Endothelial cell of umbilical vein (primary cell): Measurements from ENCODE around the gene KIF3B. TPM values are rescaled to one million over a fixed set of nuclear protein-coding genes. Genes with fewer than 3 reads are reported as not detected.

Experiments used
- BruUV-seq: library from RNA; stranded (reverse); fragments of 400-500 nt; replicated peaks from 2 replicates; lab custom pipeline; 2021; lab: Mats Ljungman, UMichigan
- CTCF ChIA-PET: fragments of 300-600, 350-600 bp; sonication (Branson Sonifier 250); formaldehyde crosslinking; loops from one replicate; lab custom pipeline; 2021; ENCODE audit warnings: antibody characterized with exemption, inconsistent platforms; lab: Charles Lee
- POLR2A ChIA-PET: fragments of 300-600, 350-600 bp; sonication (Branson Sonifier 250); formaldehyde crosslinking; loops from one replicate; lab custom pipeline; 2021; ENCODE audit warnings: antibody characterized with exemption, inconsistent platforms; lab: Charles Lee
- DNase-seq: peaks from one replicate; pipeline ENCODE4 v3.0.0-alpha.2; 2011; ENCODE audit warnings: low read depth, low spot score
- FAIRE-seq: peaks from 2 replicates; lab custom pipeline; 2011; peaks lifted over from hg19 to GRCh38; lab: Jason Lieb, UNC
- H2AFZ ChIP-seq: 2 replicates; pipeline ENCODE4 v1.6.0; 2012; ENCODE audit warnings: low read depth, low read length, control low read depth, inconsistent platforms
- H3K27ac ChIP-seq: 2 replicates; pipeline ENCODE4 v1.5.1; 2011; ENCODE audit warnings: low read depth, mild to moderate bottlenecking, control low read depth, low read length, moderate library complexity; ENCODE audit not compliant: insufficient read depth
- H3K27me3 ChIP-seq, 2 experiments: 2 replicates each; pipeline versions ENCODE4 v1.6.0 to v1.6.1; 2011; ENCODE audit warnings: low read length in 2 of 2, mixed read lengths in 1 of 2; ENCODE audit not compliant: control insufficient read depth in 2 of 2, insufficient read depth in 2 of 2
- H3K36me3 ChIP-seq, 2 experiments: 2 replicates in 1 of 2; 3 replicates in 1 of 2; pipeline ENCODE4 v1.5.1; 2011; ENCODE audit warnings: low read length in 2 of 2, mild to moderate bottlenecking in 1 of 2, moderate library complexity in 1 of 2; ENCODE audit not compliant: control insufficient read depth in 2 of 2, insufficient read depth in 2 of 2; ENCODE audit errors: extremely low read depth in 1 of 2
- H3K4me1 ChIP-seq: 3 replicates; pipeline ENCODE4 v1.5.1; 2011; ENCODE audit warnings: mild to moderate bottlenecking, low read length; ENCODE audit not compliant: control insufficient read depth, insufficient read depth; ENCODE audit errors: extremely low read depth
- H3K4me2 ChIP-seq: 2 replicates; pipeline ENCODE4 v1.6.1; 2011; ENCODE audit warnings: low read length, control low read depth, mixed read lengths; ENCODE audit not compliant: insufficient read depth
- H3K4me3 ChIP-seq, 3 experiments: fragments of 200-600 bp in 1 of 3; sonication (generic), shearing (Covaris generic) in 1 of 3; replicated peaks in 1 of 3; 2 replicates each; pipeline ENCODE4 v1.5.1; 2011 to 2016; ENCODE audit warnings: control low read depth in 3 of 3, low read length in 3 of 3, mild to moderate bottlenecking in 2 of 3, inconsistent platforms in 1 of 3, low read depth in 1 of 3, moderate library complexity in 1 of 3; ENCODE audit not compliant: insufficient read depth in 1 of 3
- H3K79me2 ChIP-seq: 2 replicates; pipeline ENCODE4 v1.6.0; 2012; ENCODE audit warnings: low read length, inconsistent platforms; ENCODE audit not compliant: control insufficient read depth, insufficient read depth
- H3K9ac ChIP-seq: replicated peaks from 2 replicates; pipeline ENCODE3; 2011; ENCODE audit warnings: low read length, control low read depth; ENCODE audit not compliant: insufficient read depth; ENCODE audit errors: extremely low read depth
- H3K9me1 ChIP-seq: replicated peaks from 3 replicates; pipeline ENCODE4 v1.6.0; 2011; ENCODE audit warnings: mild to moderate bottlenecking, low read length; ENCODE audit not compliant: control insufficient read depth, insufficient read depth; ENCODE audit errors: extremely low read depth
- H3K9me3 ChIP-seq: replicated peaks from 2 replicates; pipeline ENCODE4 v1.5.1; 2012; ENCODE audit warnings: low read length, inconsistent platforms; ENCODE audit not compliant: control insufficient read depth, insufficient read depth
- H4K20me1 ChIP-seq: replicated peaks from 2 replicates; pipeline ENCODE3; 2011; ENCODE audit warnings: mild to moderate bottlenecking, low read length; ENCODE audit not compliant: control insufficient read depth, insufficient read depth; ENCODE audit errors: extremely low read depth
- CTCF ChIP-seq, 2 donors: IDR thresholded peaks; 1 replicate in 1 of 2; 2 replicates in 1 of 2; pipeline ENCODE4 v1.5.1; 2011; ENCODE audit warnings: low read length in 2 of 2, mild to moderate bottlenecking in 2 of 2, moderate library complexity in 2 of 2, control low read depth in 1 of 2, inconsistent platforms in 1 of 2, low read depth in 1 of 2; ENCODE audit not compliant: insufficient read depth in 1 of 2; ENCODE audit errors: extremely low read depth in 1 of 2
- EZH2 ChIP-seq: IDR thresholded peaks from 2 replicates; pipeline ENCODE4 v1.6.1; 2012; ENCODE audit warnings: borderline replicate concordance, low read depth, mild to moderate bottlenecking, moderate library complexity, low read length, inconsistent platforms; ENCODE audit not compliant: severe bottlenecking
- FOS ChIP-seq: IDR thresholded peaks from 2 replicates; pipeline ENCODE4 v1.6.1; 2011; ENCODE audit warnings: mild to moderate bottlenecking, low read length, moderate library complexity, borderline replicate concordance; ENCODE audit not compliant: insufficient read depth
- GATA2 ChIP-seq: IDR thresholded peaks from 2 replicates; pipeline ENCODE4 v1.7.0; 2011; ENCODE audit warnings: low read depth, mild to moderate bottlenecking, moderate library complexity, mixed read lengths, low read length; ENCODE audit not compliant: insufficient read length, insufficient read depth
- JUN ChIP-seq: IDR thresholded peaks from 2 replicates; pipeline ENCODE4 v1.6.1; 2011; ENCODE audit warnings: borderline replicate concordance, low read depth; ENCODE audit not compliant: insufficient read length, insufficient read depth
- MAX ChIP-seq: IDR thresholded peaks from 2 replicates; pipeline ENCODE4 v1.6.1; 2011; ENCODE audit not compliant: insufficient read depth, insufficient read length
- MYC ChIP-seq: IDR thresholded peaks from one replicate; pipeline ENCODE4 v1.6.1; 2011; ENCODE audit warnings: mild to moderate bottlenecking, low read depth, low read length
- POLR2A ChIP-seq: IDR thresholded peaks from 2 replicates; pipeline ENCODE4 v1.6.1; 2012; ENCODE audit warnings: low read depth, mild to moderate bottlenecking, control low read depth, low read length
- POLR2AphosphoS5 ChIP-seq: IDR thresholded peaks from 2 replicates; pipeline ENCODE4 v1.6.1; 2012; ENCODE audit warnings: low read depth, mild to moderate bottlenecking, control low read depth, low read length, moderate library complexity; ENCODE audit not compliant: insufficient read depth
- dilution Hi-C: fragments of 300-500 bp; cut with MboI; formaldehyde crosslinking; loops from one replicate; pipeline ENCODE4 v1.15.0; 2019; ENCODE audit warnings: low sequenced_read_pairs; ENCODE audit not compliant: extremely low pct_ligation_motif_present
- intact Hi-C: fragments of 100-400 bp; cut with micrococcal nuclease; formaldehyde crosslinking; loops from one replicate; pipeline ENCODE4 v1.10.0; 2022
- polyA plus RNA-seq, 4 experiments: library from polyadenylated mRNA; depleted of rRNA in 3 of 4; stranded (reverse) in 3 of 4; unstranded in 1 of 4; fragments of >200 nt; gene quantifications; 2 replicates each; pipeline versions ENCODE4 v1.2.1 to v1.2.3, GENCODE V29; 2011 to 2012; ENCODE audit warnings: missing spikeins in 1 of 4
- total RNA-seq: library from RNA; stranded (reverse); gene quantifications from 2 replicates; pipeline ENCODE4 v1.2.3, GENCODE V29; 2021

The KIF3B gene
- total and polyA plus RNA-seq, 2 donors (not counting 3 experiments of a cell fraction or from before 2014, with no cell fraction given) = 14.5 to 25.1 TPM

GRCh38 chr20:32230707-32231106 is 46.7 kb upstream of the KIF3B start:
- Histone ChIP-seq H2AFZ (no peak overlapping the region), H3K9me1 (no peaks in the 10 kb centered on the region), H3K36me3 (peaks cover 9 to 42% of the 10 kb centered on the region in 2 experiments), H3K79me2 (no peaks in the 10 kb centered on the region), H3K4me2 (no peak overlapping the region), H3K4me1 (no peaks in the 10 kb centered on the region), H3K27ac (no peak overlapping the region), H3K9me3 (no peaks in the 10 kb centered on the region), H3K27me3 (no peaks in the 10 kb centered on the region), H3K4me3 (no peak overlapping the region), H4K20me1 (no peaks in the 10 kb centered on the region), H3K9ac (no peak overlapping the region)
- POLR2A ChIA-PET = no interaction called here
- FAIRE-seq (no peak), DNase-seq (no peak)
- TF ChIP-seq MAX (no peak), JUN (no peak), GATA2 (no peak), MYC (no peak), CTCF (IDR thresholded peaks at IDR 0.05; ENCODE audit: extremely low read depth in 1 of 2, insufficient read depth in 1 of 2, low read depth in 1 of 2, low read length in 2 of 2) (no peak), FOS (no peak), EZH2 (no peak), POLR2A (no peak), POLR2AphosphoS5 (no peak)
- CTCF ChIA-PET = interaction anchor here (1.3 kb wide), 1 partner anchor 12 kb away, joined by 3 read pairs; no protein-coding TSS in a partner anchor
- intact Hi-C loops = no loop called here
- no TSS peak for BruUV-seq
- dilution Hi-C loops = no loop called here
